ENCODE measurements around the gene NSL1. TPM values are rescaled to one million over a fixed set of nuclear protein-coding genes. Genes with fewer than 3 reads are reported as not detected.

NSL1 gene
- 60.0 TPM for total RNA-seq (2013)
- 10 to 100 TPM; 16.8 to 80.3 (median 62.3) TPM for polyA plus RNA-seq
- polyA minus RNA-seq: 27.7 and 32.0 TPM in 2 replicates
- 4.6 to 30.9 (median 23.7) reads per million in 11 experiments for total RNA-seq

- peak within 1 kb of the TSS; percentile 95 for H2AFZ ChIP-seq (ENCODE audit: insufficient read depth, low read depth, low read length, poor library complexity, severe bottlenecking)
- peak within 1 kb of the TSS; percentile 87 for H3K9ac ChIP-seq (ENCODE audit: insufficient read depth, low read length, poor library complexity, severe bottlenecking)
- H3K4me1 ChIP-seq (ENCODE audit: control insufficient read depth in 1 of 2, insufficient read depth in 2 of 2, low read length in 2 of 2): peaks cover 53% of the 10 kb centered on the region in 2 donors
- H3K4me2 ChIP-seq (replicated peaks; ENCODE audit: extremely low read depth, low read length, poor library complexity, severe bottlenecking): peak within 1 kb of the TSS; percentile 94
- H3K27ac ChIP-seq (ENCODE audit: low read depth in 1 of 2, low read length in 2 of 2): peak within 1 kb of the TSS; percentile 96 to 98
- under 1% methylated on average over 45 of the region's 46 CpGs for WGBS (ENCODE audit: insufficient coverage)
- Mint-ChIP-seq H3K4me3 (peak within 1 kb of the TSS; percentile 97 to 100), H3K4me1 (peaks cover 38% of the 10 kb centered on the region), H3K9me3 (peaks cover 0 to 7% (median 0%) of the 10 kb centered on the region in 7 donors), H3K27ac (peak within 1 kb of the TSS; percentile 97 to 100 (median 98)), H3K27me3 (ENCODE audit: low read depth in 3 of 3) (no peaks in the 10 kb centered on the region), H3K36me3 (peaks cover 15 to 20% of the 10 kb centered on the region in 2 donors)
- no peaks in the 10 kb centered on the region for H3K9me3 ChIP-seq (replicated peaks in 1 of 2; ENCODE audit: control insufficient read depth in 1 of 2, insufficient read depth in 1 of 2, low read length in 2 of 2)
- no peaks in the 10 kb centered on the region for H4K20me1 ChIP-seq (ENCODE audit: insufficient read depth, low read length)
- H3K27me3 ChIP-seq (ENCODE audit: control insufficient read depth in 2 of 2, insufficient read depth in 2 of 2, low read length in 2 of 2): no peaks in the 10 kb centered on the region
- DNase-seq: peak; percentile 93 to 95 (median 95)
- H3K36me3 ChIP-seq (replicated peaks in 1 of 2; ENCODE audit: control insufficient read depth in 1 of 2, insufficient read depth in 2 of 2, low read length in 2 of 2): peaks cover 5 to 13% of the 10 kb centered on the region in 2 donors
- intact Hi-C loops (cut with micrococcal nuclease): loop anchor here (5.0 to 10.0 kb wide), 5 partner anchors 40 to 223 kb away; partner anchors contain the start of genes FLVCR1 (in 2 of the 2) and ANGEL2 (in 1 of the 2)
- peak within 1 kb of the TSS; percentile 84 to 96 (median 92) for H3K4me3 ChIP-seq (replicated peaks in 1 of 3; ENCODE audit: low read depth in 2 of 3, low read length in 3 of 3)
- TF ChIP-seq CTCF (IDR thresholded peaks at IDR 0.05): no peak
- H3K79me2 ChIP-seq (ENCODE audit: insufficient read depth, low read length): peaks cover 67% of the 10 kb centered on the region
These were observed at the start of gene NSL1, which contains the start of gene TATDN3 for GRCh38 chr1:212791676-212792395. Gene NSL1 (minus strand): TSS chr1:212791777. CDS start chr1:212791763, 14 bp downstream. Gene TATDN3 (plus strand): TSS chr1:212791894. CDS start chr1:212791922, 28 bp downstream.

DNA sequence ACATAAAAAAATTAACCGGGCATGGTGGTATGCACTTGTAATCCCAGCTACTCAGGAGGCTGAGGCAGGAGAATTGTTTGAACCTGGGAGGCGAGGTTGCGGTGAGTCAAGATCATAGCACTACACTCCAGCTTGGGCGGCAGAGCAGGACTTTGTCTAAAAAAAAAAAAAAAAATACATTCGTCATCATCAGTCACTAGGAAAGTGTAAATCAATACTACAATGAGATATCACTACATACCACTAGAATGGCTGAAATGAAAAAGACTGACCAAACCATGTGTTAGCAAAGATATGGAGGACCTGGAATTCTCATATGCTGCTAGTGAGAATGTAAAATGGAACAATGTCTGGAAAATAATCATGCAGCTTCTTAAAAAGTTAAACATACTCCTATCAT lies 46.6 kb upstream of the NSL1 start:
- no peak overlapping the region for H2AFZ ChIP-seq (ENCODE audit: insufficient read depth, low read depth, low read length, poor library complexity, severe bottlenecking)
- H3K4me2 ChIP-seq (replicated peaks; ENCODE audit: extremely low read depth, low read length, poor library complexity, severe bottlenecking): no peak overlapping the region

More for the DNA sequence above, 46.6 kb upstream of the NSL1 start:
- no peak for DNase-seq
- Histone ChIP-seq H3K36me3 (replicated peaks in 1 of 2; ENCODE audit: control insufficient read depth in 1 of 2, insufficient read depth in 2 of 2, low read length in 2 of 2) (no peaks in the 10 kb centered on the region), H3K27ac (ENCODE audit: low read depth in 1 of 2, low read length in 2 of 2) (no peak overlapping the region), H3K4me3 (replicated peaks in 1 of 3; ENCODE audit: low read depth in 2 of 3, low read length in 3 of 3) (no peak overlapping the region), H3K9ac (ENCODE audit: insufficient read depth, low read length, poor library complexity, severe bottlenecking) (no peak overlapping the region), H3K9me3 (replicated peaks in 1 of 2; ENCODE audit: control insufficient read depth in 1 of 2, insufficient read depth in 1 of 2, low read length in 2 of 2) (no peaks in the 10 kb centered on the region), H4K20me1 (ENCODE audit: insufficient read depth, low read length) (no peaks in the 10 kb centered on the region), H3K79me2 (ENCODE audit: insufficient read depth, low read length) (no peaks in the 10 kb centered on the region), H3K4me1 (ENCODE audit: control insufficient read depth in 1 of 2, insufficient read depth in 2 of 2, low read length in 2 of 2) (no peaks in the 10 kb centered on the region), H3K27me3 (ENCODE audit: control insufficient read depth in 2 of 2, insufficient read depth in 2 of 2, low read length in 2 of 2) (no peaks in the 10 kb centered on the region)
- peaks cover 0 to 2% (median 0%) of the 10 kb centered on the region in 7 donors for H3K9me3 Mint-ChIP-seq
- intact Hi-C loops (cut with micrococcal nuclease): no loop called here
- no peak for TF ChIP-seq CTCF (IDR thresholded peaks at IDR 0.05)
- H3K27me3 Mint-ChIP-seq (ENCODE audit: low read depth in 3 of 3): peaks cover 2 to 5% (median 4%) of the 10 kb centered on the region in 3 donors
- no CpG with 5 or more reads among the region's 5 CpGs for WGBS (ENCODE audit: insufficient coverage)
- no peaks in the 10 kb centered on the region for H3K4me1 Mint-ChIP-seq
- H3K27ac Mint-ChIP-seq: no peak overlapping the region
- no peak overlapping the region for H3K4me3 Mint-ChIP-seq
- no peaks in the 10 kb centered on the region for H3K36me3 Mint-ChIP-seq
